Measurements from ENCODE around the gene SLC35E3. TPM values are rescaled to one million over a fixed set of nuclear protein-coding genes. Genes with fewer than 3 reads are reported as not detected.

SLC35E3 gene
- total RNA-seq, 1 donor, result 5.8 TPM

DNA sequence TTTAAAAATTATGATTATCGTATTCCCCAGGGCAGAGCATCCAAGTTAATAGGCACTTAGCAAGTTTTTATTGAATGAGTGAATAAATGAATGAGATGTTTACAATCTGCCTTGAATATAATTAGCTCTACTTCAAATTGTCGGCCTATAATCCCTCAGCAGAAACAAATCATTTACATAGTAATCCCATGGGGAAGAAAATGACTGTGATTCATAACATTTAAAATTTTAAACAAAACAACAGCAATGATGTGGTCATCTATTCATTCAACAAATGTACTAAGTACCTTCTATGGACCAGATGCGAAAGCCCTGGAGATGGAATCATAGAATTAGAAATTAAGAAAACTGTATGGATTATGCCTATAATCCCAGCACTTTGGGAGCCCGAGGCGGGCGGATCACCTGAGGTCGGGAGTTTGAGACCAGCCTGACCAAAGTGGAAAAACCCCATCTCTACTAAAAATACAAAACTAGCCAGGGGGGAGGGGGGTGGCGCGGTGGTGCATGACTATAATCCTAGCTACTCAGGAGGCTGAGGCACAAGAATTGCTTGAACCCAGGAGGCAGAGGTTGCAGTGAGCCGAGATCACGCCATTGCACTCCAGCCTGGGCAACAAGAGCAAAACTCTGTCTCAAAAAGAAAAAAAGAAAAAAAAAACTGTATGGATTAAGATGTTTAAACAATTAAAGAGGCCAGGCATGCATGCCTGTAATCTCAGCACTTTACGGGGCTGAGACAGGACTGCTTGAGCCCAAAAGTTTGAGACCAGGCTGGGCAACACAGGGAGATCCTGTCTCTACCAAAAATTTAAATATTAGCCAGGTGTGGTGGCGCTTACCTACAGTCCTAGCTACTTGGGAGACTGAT, 44.3 kb downstream of the SLC35E3 start:
- Histone ChIP-seq H2AFZ (ENCODE audit: low read length) (no peak overlapping the region), H3K27ac (ENCODE audit: low read depth, low read length) (no peak overlapping the region), H3K79me2 (ENCODE audit: insufficient read depth, low read length) (no peaks in the 10 kb centered on the region), H3K4me3 (ENCODE audit: insufficient read depth, low read length) (no peak overlapping the region), H3K36me3 (ENCODE audit: insufficient read depth, low read length) (no peaks in the 10 kb centered on the region), H3K27me3 (ENCODE audit: insufficient read depth, low read length) (no peaks in the 10 kb centered on the region), H3K4me2 (ENCODE audit: insufficient read depth, low read length) (no peak overlapping the region), H3K9me3 (ENCODE audit: low read depth, low read length) (no peaks in the 10 kb centered on the region), H4K20me1 (ENCODE audit: insufficient read depth, low read length) (no peaks in the 10 kb centered on the region), H3K4me1 (ENCODE audit: insufficient read depth, low read length) (peaks cover 22% of the 10 kb centered on the region)
- peak; percentile 17 for DNase-seq (ENCODE audit: insufficient read length, low spot score, missing footprints)
- no peak for TF ChIP-seq CTCF (IDR thresholded peaks at IDR 0.05; ENCODE audit: extremely low read depth, low read depth, low read length)

DNA sequence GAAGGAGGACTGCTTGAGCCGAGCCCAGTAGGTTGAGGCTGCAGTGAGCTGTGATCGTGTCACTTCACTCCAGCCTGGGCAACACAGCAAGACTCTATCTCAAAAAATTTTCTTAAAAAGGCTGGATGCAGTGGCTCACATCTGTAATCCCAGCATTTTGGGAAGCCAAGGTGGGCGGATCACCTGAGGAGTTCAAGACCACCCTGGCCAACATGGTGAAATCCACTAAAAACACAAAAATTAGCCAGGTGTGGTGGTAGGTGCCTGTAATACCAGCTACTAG, 44.9 kb downstream of the SLC35E3 start:
- no peak for DNase-seq (ENCODE audit: insufficient read length, low spot score, missing footprints)
- Histone ChIP-seq H3K4me2 (ENCODE audit: insufficient read depth, low read length) (no peak overlapping the region), H3K79me2 (ENCODE audit: insufficient read depth, low read length) (no peaks in the 10 kb centered on the region), H3K9me3 (ENCODE audit: low read depth, low read length) (no peaks in the 10 kb centered on the region), H3K27me3 (ENCODE audit: insufficient read depth, low read length) (no peaks in the 10 kb centered on the region), H4K20me1 (ENCODE audit: insufficient read depth, low read length) (no peaks in the 10 kb centered on the region), H3K27ac (ENCODE audit: low read depth, low read length) (no peak overlapping the region), H3K4me3 (ENCODE audit: insufficient read depth, low read length) (no peak overlapping the region), H3K4me1 (ENCODE audit: insufficient read depth, low read length) (peaks cover 21% of the 10 kb centered on the region), H2AFZ (ENCODE audit: low read length) (no peak overlapping the region), H3K36me3 (ENCODE audit: insufficient read depth, low read length) (no peaks in the 10 kb centered on the region)
- no peak for TF ChIP-seq CTCF (IDR thresholded peaks at IDR 0.05; ENCODE audit: extremely low read depth, low read depth, low read length)

DNA sequence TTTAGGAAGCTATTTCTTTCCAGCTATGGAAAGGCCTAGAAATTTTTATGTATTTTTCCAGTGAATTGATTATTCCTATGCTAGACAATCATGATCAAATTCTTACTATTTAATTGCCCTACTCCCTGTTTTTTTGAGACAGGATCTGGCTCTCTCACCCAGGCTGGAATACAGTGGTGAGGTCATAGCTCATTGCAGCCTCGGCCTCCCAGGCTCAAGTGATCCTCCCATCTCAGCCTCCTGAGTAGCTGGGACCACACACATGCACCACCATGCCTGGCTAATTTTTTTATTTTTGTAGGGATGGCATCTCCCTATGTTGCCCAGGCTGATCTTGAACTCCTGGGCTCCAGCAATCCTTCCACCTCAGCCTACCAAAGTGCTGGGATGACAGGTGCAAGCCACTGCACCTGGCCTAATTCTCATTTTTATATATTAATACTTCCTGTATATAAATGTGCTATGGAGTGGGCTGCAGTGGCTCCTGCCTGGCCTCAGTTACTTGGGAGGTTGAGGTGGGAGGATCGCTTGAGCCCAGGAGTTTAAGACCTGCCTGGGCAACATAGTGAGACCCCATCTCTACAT, 46.0 kb downstream of the SLC35E3 start:
- peaks cover 18% of the 10 kb centered on the region for H3K4me1 ChIP-seq (ENCODE audit: insufficient read depth, low read length)
- no peak overlapping the region for H3K4me2 ChIP-seq (ENCODE audit: insufficient read depth, low read length)
- TF ChIP-seq CTCF (IDR thresholded peaks at IDR 0.05; ENCODE audit: extremely low read depth, low read depth, low read length), result no peak
- no peaks in the 10 kb centered on the region for H4K20me1 ChIP-seq (ENCODE audit: insufficient read depth, low read length)
- H3K4me3 ChIP-seq (ENCODE audit: insufficient read depth, low read length), result no peak overlapping the region
- H3K27me3 ChIP-seq (ENCODE audit: insufficient read depth, low read length), result no peaks in the 10 kb centered on the region
- no peak for DNase-seq (ENCODE audit: insufficient read length, low spot score, missing footprints)
- H3K27ac ChIP-seq (ENCODE audit: low read depth, low read length), result no peak overlapping the region
- H3K36me3 ChIP-seq (ENCODE audit: insufficient read depth, low read length), result no peaks in the 10 kb centered on the region
- no peak overlapping the region for H2AFZ ChIP-seq (ENCODE audit: low read length)
- no peaks in the 10 kb centered on the region for H3K79me2 ChIP-seq (ENCODE audit: insufficient read depth, low read length)
- no peaks in the 10 kb centered on the region for H3K9me3 ChIP-seq (ENCODE audit: low read depth, low read length)

DNA sequence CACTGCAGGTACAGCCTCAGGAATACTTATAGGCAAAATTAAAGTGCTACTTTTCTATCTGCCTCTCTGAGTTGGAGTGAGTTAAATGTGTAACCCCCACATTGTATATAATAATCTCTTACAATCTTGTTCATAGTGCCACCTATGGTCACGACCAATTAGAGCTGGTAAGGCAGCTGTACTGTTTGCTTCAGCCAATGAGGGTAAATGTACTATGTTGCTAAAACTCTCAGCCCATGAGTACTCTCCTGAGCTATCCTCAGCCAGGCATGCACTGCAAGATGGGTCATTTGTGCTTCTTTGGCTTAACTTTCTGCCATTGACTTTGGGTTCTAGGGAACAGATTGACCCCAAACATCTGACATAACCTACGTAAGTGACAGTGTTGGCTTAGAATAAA, 47.0 kb downstream of the SLC35E3 start:
- Histone ChIP-seq H3K27ac (ENCODE audit: low read depth, low read length) (no peak overlapping the region), H3K27me3 (ENCODE audit: insufficient read depth, low read length) (no peaks in the 10 kb centered on the region), H2AFZ (ENCODE audit: low read length) (no peak overlapping the region)

More for the DNA sequence above, 47.0 kb downstream of the SLC35E3 start:
- DNase-seq (ENCODE audit: insufficient read length, low spot score, missing footprints), result peak; percentile 68
- Histone ChIP-seq H3K36me3 (ENCODE audit: insufficient read depth, low read length) (no peaks in the 10 kb centered on the region), H3K4me2 (ENCODE audit: insufficient read depth, low read length) (no peak overlapping the region), H3K9me3 (ENCODE audit: low read depth, low read length) (no peaks in the 10 kb centered on the region), H4K20me1 (ENCODE audit: insufficient read depth, low read length) (no peaks in the 10 kb centered on the region), H3K79me2 (ENCODE audit: insufficient read depth, low read length) (no peaks in the 10 kb centered on the region), H3K4me3 (ENCODE audit: insufficient read depth, low read length) (no peak overlapping the region), H3K4me1 (ENCODE audit: insufficient read depth, low read length) (peaks cover 9% of the 10 kb centered on the region)
- no peak for TF ChIP-seq CTCF (IDR thresholded peaks at IDR 0.05; ENCODE audit: extremely low read depth, low read depth, low read length)
